CD4-positive, alpha-beta T cell treated with Interferon gamma for 1 hour (primary cell): ENCODE measurements around the gene ANKRD44.

ENCODE experiments used
- DNase-seq: peaks from one replicate; pipeline ENCODE4 v3.0.0-alpha.2; 2020

ANKRD44 gene

GRCh38 chr2:197137826-197138477 lies 172.6 kb downstream of the ANKRD44 start:
- no peak for DNase-seq

DNA sequence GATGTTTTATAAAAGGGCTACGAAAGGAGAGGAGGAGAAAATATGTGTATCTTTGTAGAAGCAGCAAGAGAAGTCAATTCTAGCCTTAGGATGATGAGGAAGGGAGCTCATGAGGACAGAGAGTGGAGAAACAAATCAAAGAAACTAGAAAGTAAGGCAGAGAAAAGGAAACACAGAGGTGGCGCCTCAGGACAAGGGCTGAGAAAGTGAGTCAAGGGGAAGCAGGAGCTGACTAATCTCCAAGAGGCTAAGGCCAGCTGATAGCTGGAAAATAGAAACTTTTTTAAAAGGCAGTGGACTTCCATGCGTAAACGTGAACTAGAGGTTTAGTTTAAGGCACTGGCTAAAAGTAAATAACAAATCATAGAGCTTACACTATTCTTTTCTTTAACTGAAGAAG lies 173.3 kb downstream of the ANKRD44 start:
- DNase-seq: no peak

GRCh38 chr2:197136452-197136851 lies 174.1 kb downstream of the ANKRD44 start:
- no peak for DNase-seq

DNA sequence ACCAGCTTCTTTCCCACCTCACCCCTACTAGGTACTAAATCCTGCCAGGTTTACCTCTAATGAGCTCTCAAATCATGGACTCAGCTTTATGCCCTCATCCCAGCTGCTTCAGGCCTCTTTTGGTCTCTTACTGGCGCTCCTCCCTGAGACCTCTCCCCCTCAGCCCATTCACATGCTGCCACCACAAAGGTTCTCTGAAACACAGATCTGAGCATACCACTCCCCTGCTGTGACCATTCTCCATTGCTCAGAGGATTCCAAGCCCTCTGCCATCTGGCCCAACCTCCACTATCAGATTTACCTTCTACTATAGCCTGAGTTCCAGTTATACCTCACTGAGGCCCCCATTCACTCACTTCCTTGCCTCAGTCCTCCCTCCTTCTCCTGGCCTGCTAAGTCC lies 174.8 kb downstream of the ANKRD44 start:
- no peak for DNase-seq

GRCh38 chr2:197134206-197134605 lies 176.4 kb downstream of the ANKRD44 start:
- no peak for DNase-seq

DNA sequence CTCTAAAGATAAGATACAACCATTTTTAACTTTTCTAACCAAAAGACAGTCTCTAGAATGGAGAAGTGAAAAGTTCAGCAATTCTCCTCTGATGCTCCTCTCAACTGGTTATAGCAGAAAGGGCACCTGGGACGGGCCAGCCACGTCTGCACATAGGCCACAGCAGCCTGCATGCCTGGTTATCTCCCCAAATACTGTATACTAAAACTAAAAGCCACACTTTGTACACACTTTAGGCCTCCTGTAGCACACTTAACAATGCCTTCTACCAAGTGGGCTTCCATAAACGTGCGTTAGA lies 179.1 kb downstream of the ANKRD44 start:
- peak; percentile 11 for DNase-seq

DNA sequence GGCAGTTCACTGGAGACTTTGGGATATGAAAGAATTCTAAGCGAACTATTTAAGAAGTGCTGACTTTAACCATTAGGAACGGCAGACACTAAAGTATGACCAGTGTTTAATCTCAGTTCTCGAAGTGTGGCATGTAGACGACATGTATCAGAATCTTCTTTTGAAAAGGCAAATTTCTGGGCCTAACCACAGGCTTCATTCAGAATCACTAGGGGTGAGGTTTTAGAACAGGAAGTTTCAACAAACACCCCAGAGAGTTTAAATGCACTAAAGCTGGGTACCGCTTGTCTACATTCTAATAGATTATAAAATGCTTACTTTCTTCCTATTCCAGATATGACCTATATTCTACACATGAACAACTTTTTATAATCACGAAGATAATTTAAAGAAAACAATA lies 180.3 kb downstream of the ANKRD44 start:
- DNase-seq: no peak

DNA sequence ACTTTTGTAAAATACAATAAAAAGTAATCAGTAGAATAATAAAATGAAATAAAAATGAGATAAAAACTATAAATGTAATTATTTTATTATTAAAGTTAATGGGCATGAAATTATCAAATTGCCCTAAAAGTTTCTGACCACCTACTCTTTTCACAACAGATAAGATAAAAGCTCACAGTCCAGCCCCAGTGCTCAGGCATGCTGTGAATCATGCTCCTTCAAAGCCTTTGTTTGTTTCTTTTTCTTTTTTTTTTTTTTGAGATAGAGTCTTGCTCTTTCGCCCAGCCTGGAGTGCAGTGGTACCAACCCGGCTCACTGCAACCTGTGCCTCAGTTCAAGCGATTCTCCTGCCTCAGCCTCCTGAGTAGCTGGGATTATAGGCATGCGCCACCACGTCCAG lies 181.7 kb downstream of the ANKRD44 start:
- DNase-seq: no peak

DNA sequence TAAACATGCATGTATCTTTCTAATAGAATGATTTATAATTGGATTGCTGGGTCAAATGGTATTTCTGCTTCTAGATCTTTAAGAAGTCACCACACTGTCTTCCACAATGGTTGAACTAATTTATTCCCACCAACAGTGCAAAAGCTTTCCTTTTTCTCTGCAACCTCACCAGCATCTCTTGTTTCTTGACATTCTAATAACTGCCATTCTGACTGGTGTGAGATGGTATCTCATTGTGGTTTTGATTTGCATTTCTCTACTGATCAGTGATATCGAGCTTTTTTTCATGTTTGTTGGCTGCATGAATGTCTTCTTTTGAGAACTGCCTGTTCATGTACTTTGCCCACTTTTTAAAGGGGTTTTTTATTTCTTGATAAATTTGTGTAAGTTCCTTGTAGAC lies 182.5 kb downstream of the ANKRD44 start:
- DNase-seq: no peak

DNA sequence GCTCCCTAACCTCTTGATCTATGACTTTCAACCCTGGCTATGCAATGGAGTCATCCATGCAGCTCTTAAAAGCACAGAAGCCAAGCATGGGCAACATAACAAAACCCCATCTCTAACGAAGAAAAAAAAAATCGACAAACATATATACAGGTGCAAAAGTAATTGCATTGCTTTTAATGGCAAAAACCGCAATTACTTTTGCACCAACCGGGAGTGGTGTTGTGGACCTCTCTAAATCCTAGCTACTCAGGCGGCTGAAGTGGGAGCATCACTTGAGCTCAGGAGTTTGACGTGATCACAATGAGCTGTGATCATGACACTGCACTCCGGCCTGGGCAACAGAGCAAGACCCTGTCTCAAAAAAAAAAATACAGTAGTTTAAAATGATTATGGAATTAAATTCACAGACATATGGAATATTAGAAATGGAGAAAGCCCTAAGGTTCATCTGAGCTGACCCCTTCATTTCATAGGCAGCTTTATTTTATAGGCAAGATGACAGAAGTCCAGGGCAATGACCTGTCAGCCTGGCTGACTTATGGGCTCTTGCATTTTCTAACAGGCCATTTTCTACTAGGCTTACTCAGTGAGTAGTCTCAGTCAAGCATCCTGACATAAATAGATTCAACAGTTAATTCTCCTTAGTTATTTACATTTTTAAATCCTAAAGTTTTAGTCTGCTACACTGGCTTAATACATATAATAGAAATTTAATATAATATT lies 183.8 kb downstream of the ANKRD44 start:
- no peak for DNase-seq

DNA sequence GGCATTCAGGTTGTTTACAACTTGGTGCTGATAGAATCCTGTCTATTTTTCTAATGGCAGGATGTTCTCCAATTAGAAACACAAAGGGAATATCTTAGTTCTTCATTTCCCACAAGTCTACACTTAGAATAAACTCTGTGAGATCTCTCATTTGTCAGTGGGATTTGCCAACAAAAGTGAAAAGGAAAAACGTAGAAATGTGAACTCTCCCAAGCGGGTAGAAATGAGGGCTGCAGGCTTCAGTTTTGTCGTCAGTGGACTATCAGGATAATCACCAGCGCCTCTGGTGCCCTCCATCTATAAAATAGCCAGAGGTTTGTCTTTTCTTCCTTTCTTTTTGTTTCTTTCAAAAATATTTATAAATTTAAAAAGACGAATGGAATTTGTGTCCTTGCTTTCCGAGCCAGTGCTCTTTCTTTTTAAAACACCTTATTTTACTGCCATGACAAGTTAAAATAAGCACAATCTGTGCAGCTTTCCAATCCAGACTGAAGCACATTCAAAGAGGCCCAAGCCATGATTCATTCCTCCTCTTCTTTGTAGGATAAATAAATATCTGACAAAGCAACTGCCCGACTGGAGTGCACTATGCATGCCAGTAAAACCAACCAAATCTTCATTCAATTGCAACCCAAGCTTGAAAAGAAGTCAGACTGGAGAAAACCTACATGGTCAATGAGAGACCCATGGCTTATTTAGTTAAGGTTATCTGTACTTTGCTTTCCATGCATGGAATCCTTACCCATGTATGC lies 185.8 kb downstream of the ANKRD44 start:
- DNase-seq: no peak

GRCh38 chr2:197122821-197123220 lies 187.8 kb downstream of the ANKRD44 start:
- DNase-seq: no peak

- no peak for DNase-seq
Measured at GRCh38 chr2:197121756-197122385, 188.7 kb downstream of the ANKRD44 start.

DNA sequence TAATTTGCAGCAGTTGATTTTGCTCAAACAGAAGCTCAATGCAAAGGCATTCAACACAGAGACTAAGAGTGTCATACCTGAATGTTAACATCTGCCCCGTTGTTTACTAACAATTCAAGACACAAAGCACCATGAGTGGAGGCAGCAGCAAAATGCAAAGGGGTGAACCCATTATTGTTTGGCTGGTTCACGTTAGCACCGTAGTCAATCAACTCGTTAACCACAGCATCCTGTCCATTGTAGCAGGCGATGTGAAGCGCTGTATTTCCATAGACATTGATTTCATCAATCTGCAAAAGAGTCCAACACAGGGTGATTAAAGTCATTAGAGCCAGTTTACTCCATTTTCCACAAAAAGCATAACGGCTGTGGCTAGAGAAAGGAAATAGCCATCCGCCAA lies 189.3 kb downstream of the ANKRD44 start:
- DNase-seq: no peak

DNA sequence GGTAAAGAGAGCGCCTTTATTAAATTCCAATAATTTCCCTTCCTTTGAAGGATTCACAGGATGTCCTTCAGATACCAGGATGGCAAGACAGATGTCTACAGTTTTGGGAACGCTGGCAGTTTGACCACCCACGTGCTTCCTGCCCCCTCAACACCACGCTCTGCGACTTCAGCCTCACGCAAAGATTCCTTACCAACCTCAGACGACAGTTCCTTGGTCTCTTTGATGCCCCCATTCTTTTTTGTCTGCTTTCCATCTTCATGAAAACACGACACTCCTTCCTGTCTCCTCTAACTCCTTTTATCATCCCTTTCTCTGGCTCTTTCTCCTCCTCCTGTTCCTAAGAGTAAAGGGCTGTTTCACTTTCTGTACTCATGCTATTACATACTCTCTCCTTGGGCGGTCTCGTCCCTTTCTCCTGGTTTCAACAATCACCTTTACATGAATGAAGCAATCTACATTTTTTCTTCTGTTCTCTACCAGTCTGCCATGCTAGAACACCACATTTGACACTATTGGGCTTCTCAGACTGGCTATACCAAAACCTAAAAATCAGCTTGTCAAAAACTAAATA lies 194.2 kb downstream of the ANKRD44 start:
- DNase-seq: no peak

- no peak for DNase-seq
Measured at GRCh38 chr2:197115325-197115724, 195.3 kb downstream of the ANKRD44 start.

DNA sequence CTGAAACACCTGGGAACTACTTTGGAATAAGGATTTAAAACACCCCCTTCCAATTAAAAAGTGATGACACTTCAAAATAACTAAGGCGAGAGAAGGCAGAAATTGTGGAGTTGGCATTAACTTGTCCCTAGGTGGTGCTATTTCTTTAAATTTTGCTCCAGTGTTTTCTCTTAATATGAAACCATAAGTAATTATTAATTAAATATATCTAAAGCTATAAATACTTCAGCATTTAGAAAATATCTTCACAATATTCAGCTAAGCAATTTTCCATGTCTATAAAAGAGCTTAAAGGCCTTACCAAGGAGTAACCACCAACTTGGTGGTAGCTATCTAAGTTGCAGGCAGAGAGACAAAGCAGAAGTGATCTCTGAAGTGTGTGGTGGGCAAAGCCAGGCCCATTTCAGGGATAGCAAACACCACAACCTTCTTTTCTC lies 197.3 kb downstream of the ANKRD44 start:
- no peak for DNase-seq

DNA sequence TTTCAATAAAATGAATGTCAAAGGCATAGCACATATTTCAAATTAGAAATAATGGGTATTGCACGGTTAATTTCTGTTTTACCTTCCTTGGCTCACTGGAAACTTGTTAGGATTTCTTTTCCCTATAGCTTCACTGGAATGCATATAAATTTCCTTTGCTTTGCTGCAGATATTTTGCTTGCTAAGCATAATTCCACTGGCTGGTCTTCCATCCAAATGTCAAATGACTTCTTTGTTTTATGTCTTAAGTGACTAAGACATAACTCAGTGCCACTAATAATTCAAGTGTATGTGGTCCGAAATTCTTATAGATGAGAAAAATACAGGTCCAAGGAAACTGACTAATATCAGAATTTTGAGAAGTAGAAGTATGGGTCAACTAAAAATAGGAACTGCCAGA lies 201.3 kb downstream of the ANKRD44 start:
- DNase-seq: no peak

- no peak for DNase-seq
Measured at GRCh38 chr2:197108758-197109157, 201.8 kb downstream of the ANKRD44 start.

GRCh38 chr2:197107291-197108269 lies 203.0 kb downstream of the ANKRD44 start:
- no peak for DNase-seq

- no peak for DNase-seq
Measured at GRCh38 chr2:197103363-197103762, 207.2 kb downstream of the ANKRD44 start.

DNA sequence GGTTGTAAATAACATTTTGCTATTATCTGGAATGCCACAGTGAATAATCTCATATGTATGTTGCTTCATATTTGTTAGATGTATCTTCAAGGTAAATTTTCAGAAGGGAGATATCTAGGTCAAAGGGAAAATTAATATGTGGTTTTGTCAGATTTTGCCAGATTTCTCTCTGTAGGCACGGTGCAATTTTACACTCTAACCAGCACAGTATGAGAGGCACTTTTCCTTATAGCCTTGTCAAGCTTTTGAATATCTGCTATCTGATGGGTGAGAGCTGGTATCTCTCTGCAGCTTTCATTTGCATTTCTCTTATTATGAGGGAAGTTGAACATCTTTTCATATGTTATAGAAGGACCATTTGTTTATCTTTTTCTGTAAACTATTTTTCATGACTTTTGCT lies 208.3 kb downstream of the ANKRD44 start:
- DNase-seq: no peak
